Gastroesophageal sphincter (tissue), 3 donors: ENCODE measurements around the gene FREM3.

Experiments
- EP300 ChIP-seq: sonication (generic); formaldehyde crosslinking; IDR thresholded peaks from one replicate; pipeline ENCODE4 v1.6.1; 2017; ENCODE audit warnings: antibody characterized with exemption, mild to moderate bottlenecking
- POLR2A ChIP-seq, 2 donors: fragments of 450-650 bp; IDR thresholded peaks; one replicate each; pipeline ENCODE4 v1.6.1; 2017; ENCODE audit warnings: antibody characterized with exemption in 2 of 2, mild to moderate bottlenecking in 2 of 2, moderate library complexity in 1 of 2
- TF ChIP-seq, protein P1 (sequence below), 4 experiments: fragments of 200-600 bp in 2 of 4; fragments of 450-650 bp in 2 of 4; sonication (generic) in 1 of 4; IDR thresholded peaks; one replicate each; pipeline ENCODE4 v1.5.1; 2017 to 2019; ENCODE audit warnings: antibody characterized with exemption in 4 of 4, mild to moderate bottlenecking in 2 of 4, moderate library complexity in 2 of 4

DNA sequence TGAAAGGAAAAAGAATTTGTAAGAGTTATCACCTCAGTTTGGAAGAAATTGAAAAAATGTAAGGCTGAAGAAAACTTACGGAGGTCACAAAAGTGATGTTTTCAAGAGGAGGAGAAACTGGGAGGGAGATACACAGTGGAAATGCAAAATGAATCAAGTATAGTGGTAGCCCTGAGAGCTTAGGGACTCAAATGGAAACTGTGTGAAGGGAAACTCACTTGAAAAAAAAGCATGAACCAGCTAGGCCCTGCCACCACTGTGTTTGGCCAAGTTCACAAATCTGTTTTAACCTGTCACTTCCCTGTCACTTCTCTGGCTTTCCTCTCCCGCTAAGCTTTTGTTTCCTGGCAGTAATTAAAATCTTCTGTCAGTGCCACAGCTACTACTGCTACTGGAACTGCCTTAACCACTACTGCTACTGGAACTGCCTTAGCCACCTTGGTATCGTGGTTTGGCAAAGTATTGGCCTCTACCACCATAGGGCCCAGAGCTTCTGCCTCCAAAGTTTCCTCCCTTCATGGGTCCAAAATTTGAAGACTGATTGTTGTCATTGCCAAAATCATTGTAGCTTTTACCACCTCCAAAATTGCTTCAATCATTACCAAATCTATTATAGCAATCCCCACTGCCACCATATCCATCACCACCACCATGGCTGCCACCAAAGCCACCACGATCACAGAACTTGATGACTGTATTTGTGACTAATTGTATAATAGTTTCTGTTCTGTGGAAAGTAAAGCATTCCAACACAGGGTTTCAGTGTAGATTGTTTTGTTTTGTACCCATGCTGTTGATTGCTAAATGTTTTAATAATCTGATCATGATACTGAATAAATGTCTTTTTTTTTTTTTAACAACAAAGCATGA is 145.5 kb downstream of the FREM3 start:
- TF ChIP-seq, protein P1, sequence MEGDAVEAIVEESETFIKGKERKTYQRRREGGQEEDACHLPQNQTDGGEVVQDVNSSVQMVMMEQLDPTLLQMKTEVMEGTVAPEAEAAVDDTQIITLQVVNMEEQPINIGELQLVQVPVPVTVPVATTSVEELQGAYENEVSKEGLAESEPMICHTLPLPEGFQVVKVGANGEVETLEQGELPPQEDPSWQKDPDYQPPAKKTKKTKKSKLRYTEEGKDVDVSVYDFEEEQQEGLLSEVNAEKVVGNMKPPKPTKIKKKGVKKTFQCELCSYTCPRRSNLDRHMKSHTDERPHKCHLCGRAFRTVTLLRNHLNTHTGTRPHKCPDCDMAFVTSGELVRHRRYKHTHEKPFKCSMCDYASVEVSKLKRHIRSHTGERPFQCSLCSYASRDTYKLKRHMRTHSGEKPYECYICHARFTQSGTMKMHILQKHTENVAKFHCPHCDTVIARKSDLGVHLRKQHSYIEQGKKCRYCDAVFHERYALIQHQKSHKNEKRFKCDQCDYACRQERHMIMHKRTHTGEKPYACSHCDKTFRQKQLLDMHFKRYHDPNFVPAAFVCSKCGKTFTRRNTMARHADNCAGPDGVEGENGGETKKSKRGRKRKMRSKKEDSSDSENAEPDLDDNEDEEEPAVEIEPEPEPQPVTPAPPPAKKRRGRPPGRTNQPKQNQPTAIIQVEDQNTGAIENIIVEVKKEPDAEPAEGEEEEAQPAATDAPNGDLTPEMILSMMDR (IDR thresholded peaks at IDR 0.05): no peak
- TF ChIP-seq EP300: no peak
- no peak for TF ChIP-seq POLR2A (IDR thresholded peaks at IDR 0.05)
